ENCODE data around the gene WASF1.
"Not testable (repeated sequence)": the region's sequence is repeated elsewhere in the genome, so short reads cannot be mapped to it uniquely, and the experiment has no call there.

The WASF1 gene

GRCh38 chr6:110085285-110085684, 94.2 kb downstream of the WASF1 start:
- DNase-seq: no peak

GRCh38 chr6:110083875-110084585, 95.4 kb downstream of the WASF1 start:
- DNase-seq: no peak

GRCh38 chr6:110075406-110075805, 104.1 kb downstream of the WASF1 start:
- no peak for DNase-seq

- DNase-seq: not testable (repeated sequence)
Measured at GRCh38 chr6:110073474-110073873, 106.0 kb downstream of the WASF1 start.

GRCh38 chr6:110068592-110068967, 110.9 kb downstream of the WASF1 start:
- no peak for DNase-seq

- DNase-seq: peak; percentile 40
Measured at GRCh38 chr6:110067837-110068591, 111.5 kb downstream of the WASF1 start.

- DNase-seq: no peak
Measured at GRCh38 chr6:110064744-110065524, 114.5 kb downstream of the WASF1 start.

- no peak for DNase-seq
Measured at GRCh38 chr6:110063594-110064263, 115.7 kb downstream of the WASF1 start.

GRCh38 chr6:110055387-110055735, 124.1 kb downstream of the WASF1 start:
- no peak for DNase-seq

- no peak for DNase-seq
Measured at GRCh38 chr6:110054664-110055386, 124.6 kb downstream of the WASF1 start.

GRCh38 chr6:110053395-110054240, 125.9 kb downstream of the WASF1 start:
- no peak for DNase-seq

- no peak for DNase-seq
Measured at GRCh38 chr6:110050440-110050813, 129.0 kb downstream of the WASF1 start.

Data from left hindlimb (tissue), 1 donor.